NCI-H1417 (cell line): ENCODE results near the gene TAF7L.
"Not testable (repeated sequence)": the region's sequence is repeated elsewhere in the genome, so short reads cannot be mapped to it uniquely, and the experiment has no call there.

Experiments
- DNase-seq, 3 experiments: peaks; one replicate each; lab custom pipeline; 2025; lab: John Stamatoyannopoulos, UW

Gene TAF7L

DNA sequence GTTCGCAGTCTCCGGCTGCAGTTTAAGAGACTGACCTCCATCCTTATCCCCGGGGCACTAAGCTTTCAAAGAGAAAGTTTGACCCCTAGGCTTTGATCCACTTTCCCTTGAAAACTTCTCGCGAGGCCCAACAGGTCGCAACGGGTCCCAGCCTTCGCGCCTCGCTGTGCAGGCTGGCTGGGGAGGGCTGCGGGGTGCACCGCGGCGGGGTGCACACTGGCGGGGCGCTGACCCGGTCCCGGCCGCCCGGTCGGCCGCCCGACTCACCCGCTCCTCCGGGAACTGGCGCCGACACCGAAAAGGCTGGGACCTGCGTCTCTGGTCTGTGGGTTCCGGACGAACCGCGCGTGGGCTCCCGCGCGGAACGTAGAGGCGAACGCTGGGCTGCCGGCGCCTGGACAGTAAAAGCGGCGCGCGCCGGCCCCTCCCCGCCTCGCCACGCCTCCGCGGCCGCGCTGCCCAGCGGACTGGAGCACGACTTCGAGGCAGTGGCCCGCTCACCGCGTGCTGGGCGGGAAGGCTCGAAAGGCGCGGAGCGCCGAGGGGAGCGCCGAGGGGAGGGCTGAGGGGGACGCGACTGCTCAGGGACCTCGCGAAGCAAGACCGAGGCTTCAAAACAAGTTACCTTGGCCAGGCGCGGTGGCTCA lies at the start of gene TAF7L:
TSS of gene TAF7L (minus strand) at position 378 of the 647 bp plus-strand sequence. CDS start 3,791 bp downstream, outside the sequence.
- peak in 2 of 3 experiments; percentile 58 to 60 for DNase-seq

GRCh38 chrX:101337776-101338271 lies 46.7 kb upstream of the TAF7L start:
- no peak for DNase-seq

DNA sequence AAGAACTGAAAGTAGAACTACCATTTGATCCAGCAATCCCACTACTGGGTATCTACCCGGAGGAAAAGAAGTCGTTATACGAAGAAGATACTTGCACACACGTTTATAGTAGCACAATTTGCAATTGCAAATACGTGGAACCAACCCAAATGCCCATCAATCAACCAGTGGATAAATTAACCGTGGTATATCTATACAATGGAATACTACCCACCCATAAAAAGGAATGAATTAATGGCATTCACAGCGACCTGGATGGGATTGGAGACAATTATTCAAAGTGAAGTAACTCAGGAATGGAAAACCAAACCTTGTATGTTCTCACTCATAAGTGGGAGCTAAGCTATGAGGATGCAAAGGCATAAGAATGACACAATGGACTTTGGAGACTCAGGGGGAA lies 43.2 kb upstream of the TAF7L start:
- not testable (repeated sequence) for DNase-seq

- DNase-seq: peak in 2 of 3 experiments; percentile 2 to 3
Observed at GRCh38 chrX:101326600-101326999, 35.5 kb upstream of the TAF7L start.

- DNase-seq: no peak
Observed at GRCh38 chrX:101303790-101304189, 12.7 kb upstream of the TAF7L start.

DNA sequence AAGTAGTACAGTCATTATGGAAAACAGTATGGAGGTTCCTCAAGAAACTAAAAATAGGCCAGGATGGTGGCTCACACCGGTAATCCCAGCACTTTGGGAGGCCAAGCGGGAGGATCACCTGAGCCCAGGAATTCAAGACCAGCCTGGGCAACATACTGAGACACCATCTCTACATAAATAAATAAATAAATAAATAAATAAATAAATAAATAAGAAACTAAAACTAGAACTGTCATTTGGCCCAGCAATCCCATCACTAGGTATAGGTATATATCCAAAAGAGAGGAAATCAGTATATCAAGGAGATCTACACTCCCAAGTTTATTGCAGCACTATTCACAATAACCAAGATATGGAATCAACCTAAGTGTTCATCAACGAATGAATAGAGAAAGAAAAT lies 4.5 kb upstream of the TAF7L start:
- DNase-seq: not testable (repeated sequence)

DNA sequence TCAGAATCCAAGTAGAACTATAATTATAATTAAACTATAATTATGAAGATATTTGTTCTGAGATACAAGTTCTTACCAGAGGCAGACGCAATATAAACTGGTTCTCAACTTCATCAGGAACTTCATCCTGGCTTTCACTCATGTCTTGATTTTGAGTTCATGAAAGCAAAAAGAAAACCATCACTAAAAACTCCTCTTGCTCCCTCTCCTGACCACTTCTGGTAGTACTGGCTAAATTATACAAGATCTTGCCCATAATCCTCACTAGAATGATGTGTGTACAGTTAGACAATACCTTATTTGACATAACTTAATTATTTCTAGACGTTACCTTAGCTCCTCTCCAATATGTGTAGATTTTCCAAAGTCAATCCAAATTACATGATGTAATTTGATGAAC lies 3.7 kb downstream of the TAF7L start:
- DNase-seq: peak; percentile 15 to 75 (median 35)

GRCh38 chrX:101276238-101276637 lies 14.9 kb downstream of the TAF7L start:
- no peak for DNase-seq

GRCh38 chrX:101274198-101274597 lies 16.9 kb downstream of the TAF7L start:
- DNase-seq: no peak

DNA sequence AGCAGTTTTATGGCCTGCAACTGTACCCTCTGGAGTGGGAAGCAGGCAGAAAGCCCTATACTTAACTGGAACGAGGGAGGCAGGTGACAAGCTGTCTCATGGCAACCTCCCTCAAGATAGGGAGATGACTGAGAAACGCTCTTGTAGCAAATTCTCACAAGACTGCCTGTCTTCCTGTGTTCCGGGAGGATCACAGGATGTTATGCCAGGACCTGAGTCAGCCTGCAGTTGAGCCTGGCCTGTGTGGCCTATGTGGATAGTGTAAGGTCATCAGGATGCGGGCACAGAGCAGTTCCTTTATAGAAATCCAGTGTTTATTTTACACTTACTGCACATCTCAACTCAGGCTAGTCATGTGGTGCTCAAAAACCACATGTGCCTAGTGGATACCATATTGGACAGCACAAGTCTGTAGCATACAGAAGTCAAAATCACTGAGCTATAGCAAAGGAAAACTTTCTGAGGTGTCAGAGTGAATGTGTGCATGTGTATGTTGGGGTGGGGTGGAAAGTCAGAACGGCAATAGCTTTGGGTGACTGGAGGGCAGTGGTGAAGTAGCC lies 25.2 kb downstream of the TAF7L start:
- peak in 1 of 3 experiments; percentile 35 for DNase-seq

DNA sequence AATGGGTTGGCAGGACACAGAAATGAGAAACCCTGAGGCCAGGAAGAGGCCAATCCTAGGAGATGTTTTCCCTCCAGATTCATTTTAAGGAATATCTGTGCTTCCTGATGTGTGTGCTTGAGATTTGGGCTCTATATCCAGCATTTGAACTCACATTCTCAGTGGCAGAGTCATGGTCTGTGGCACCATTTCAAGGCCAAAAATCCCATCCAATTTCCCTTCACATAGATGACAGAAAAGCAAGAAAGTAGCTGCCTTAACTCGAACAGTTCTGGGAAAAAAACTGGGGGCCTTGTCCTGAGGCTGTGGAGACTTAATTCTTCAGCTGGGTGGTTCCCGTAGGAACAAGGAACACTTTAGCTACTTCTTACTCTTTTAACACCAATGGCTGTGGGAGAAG lies 27.4 kb downstream of the TAF7L start:
- no peak for DNase-seq

- no peak for DNase-seq
Observed at GRCh38 chrX:101262590-101262989, 28.5 kb downstream of the TAF7L start.

GRCh38 chrX:101260435-101260834 lies 30.7 kb downstream of the TAF7L start:
- DNase-seq: peak in 1 of 3 experiments; percentile 5

DNA sequence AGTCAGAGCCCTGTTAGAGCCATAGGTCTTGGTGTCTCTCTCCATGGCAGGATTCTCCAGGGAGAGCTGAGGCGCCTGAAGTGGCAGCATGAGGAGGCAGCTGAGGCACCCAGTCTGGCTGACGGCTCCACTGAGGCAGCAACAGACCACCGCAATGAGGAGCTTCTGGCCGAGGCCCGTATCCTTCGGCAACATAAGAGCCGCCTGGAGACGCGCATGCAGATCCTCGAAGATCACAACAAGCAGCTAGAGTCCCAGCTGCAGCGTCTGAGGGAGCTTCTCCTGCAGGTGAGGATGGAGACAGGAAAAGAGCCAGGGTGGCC lies 32.9 kb downstream of the TAF7L start:
- DNase-seq: no peak

- DNase-seq: no peak
Observed at GRCh38 chrX:101257448-101258258, 33.5 kb downstream of the TAF7L start.

DNA sequence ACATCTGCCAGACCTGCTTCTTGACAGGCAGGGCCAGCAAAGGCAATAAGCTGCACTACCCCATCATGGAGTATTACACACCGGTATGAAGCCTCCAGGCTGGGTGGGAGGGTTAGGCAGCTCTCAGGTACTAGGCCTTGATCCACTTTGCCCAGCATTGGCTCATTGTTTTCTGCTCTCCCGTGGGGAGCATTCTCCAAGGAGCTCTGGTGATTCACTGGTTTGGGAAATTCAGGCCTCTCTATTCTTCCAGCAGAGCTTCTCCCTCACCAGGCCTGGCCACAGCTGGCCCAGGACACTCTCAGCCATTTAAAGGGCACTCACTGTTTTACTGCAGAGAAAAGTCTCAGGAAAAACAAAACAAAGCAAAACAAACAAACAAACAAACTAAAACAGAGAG lies 38.5 kb downstream of the TAF7L start:
- DNase-seq: no peak

DNA sequence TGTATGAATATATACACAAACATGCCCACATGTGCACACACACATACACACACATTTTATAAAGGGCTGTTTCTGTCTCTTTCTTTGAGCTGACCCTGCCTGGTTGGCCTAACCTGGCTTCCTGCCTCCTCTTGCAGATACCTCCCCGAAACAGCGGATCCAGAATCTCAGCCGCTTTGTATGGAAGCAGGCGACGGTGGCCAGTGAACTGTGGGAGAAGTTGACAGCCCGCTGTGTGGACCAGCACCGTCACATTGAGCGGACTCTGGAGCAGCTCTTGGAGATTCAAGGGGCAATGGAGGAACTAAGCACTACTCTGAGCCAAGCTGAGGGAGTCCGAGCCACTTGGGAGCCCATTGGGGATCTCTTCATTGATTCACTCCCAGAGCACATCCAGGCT lies 49.6 kb downstream of the TAF7L start:
- DNase-seq: no peak

- DNase-seq: no peak
Observed at GRCh38 chrX:101237041-101237440, 54.1 kb downstream of the TAF7L start.

- DNase-seq: no peak
Observed at GRCh38 chrX:101232316-101232715, 58.8 kb downstream of the TAF7L start.

- no peak for DNase-seq
Observed at GRCh38 chrX:101231080-101231479, 60.1 kb downstream of the TAF7L start.

- no peak for DNase-seq
Observed at GRCh38 chrX:101230636-101231035, 60.5 kb downstream of the TAF7L start.

- no peak for DNase-seq
Observed at GRCh38 chrX:101229170-101229569, 62.0 kb downstream of the TAF7L start.

- DNase-seq: no peak
Observed at GRCh38 chrX:101223226-101223625, 67.9 kb downstream of the TAF7L start.
